MM.1S (cell line): Measurements from ENCODE around the gene IFT27.

ENCODE experiments used
- CTCF ChIP-seq: fragments of 300-600 bp; sonication (generic); IDR thresholded peaks from 2 replicates; pipeline ENCODE4 v1.5.1; 2016; ENCODE audit warnings: antibody characterized with exemption, low read length, mixed read lengths
- EZH2 ChIP-seq: fragments of 300-600 bp; sonication (generic); optimal IDR thresholded peaks from 2 replicates; pipeline ENCODE3; 2017; ENCODE audit warnings: low read depth, mild to moderate bottlenecking, antibody characterized with exemption, low read length, mixed read lengths

GRCh38 chr22:36772451-36772850 is 3.5 kb downstream of the IFT27 start:
- TF ChIP-seq CTCF (no peak), EZH2 (no peak)
